IPS-15b (cell line): ENCODE results near the gene PAN2.
A peak's percentile ranks its signal among the peaks of the same experiment; 100 is the strongest.

Source experiments
- H3K27me3 ChIP-seq: one replicate; pipeline ENCODE4 v1.6.1; 2013; ENCODE audit warnings: low read length; ENCODE audit not compliant: control insufficient read depth, insufficient read depth
- H3K36me3 ChIP-seq: one replicate; pipeline ENCODE4 v1.6.1; 2013; ENCODE audit warnings: low read length; ENCODE audit not compliant: control insufficient read depth, insufficient read depth
- H3K4me1 ChIP-seq: one replicate; pipeline ENCODE4 v1.6.1; 2013; ENCODE audit warnings: mild to moderate bottlenecking, low read length; ENCODE audit not compliant: control insufficient read depth, insufficient read depth
- H3K4me3 ChIP-seq: one replicate; pipeline ENCODE4 v1.5.1; 2013; ENCODE audit warnings: low read depth, low read length
- H3K9ac ChIP-seq: one replicate; pipeline ENCODE4 v1.6.1; 2013; ENCODE audit warnings: low read depth, mild to moderate bottlenecking, low read length
- H3K9me3 ChIP-seq: one replicate; pipeline ENCODE4 v1.6.1; 2013; ENCODE audit warnings: mild to moderate bottlenecking, low read length; ENCODE audit not compliant: control insufficient read depth, insufficient read depth

PAN2 gene, protein sequence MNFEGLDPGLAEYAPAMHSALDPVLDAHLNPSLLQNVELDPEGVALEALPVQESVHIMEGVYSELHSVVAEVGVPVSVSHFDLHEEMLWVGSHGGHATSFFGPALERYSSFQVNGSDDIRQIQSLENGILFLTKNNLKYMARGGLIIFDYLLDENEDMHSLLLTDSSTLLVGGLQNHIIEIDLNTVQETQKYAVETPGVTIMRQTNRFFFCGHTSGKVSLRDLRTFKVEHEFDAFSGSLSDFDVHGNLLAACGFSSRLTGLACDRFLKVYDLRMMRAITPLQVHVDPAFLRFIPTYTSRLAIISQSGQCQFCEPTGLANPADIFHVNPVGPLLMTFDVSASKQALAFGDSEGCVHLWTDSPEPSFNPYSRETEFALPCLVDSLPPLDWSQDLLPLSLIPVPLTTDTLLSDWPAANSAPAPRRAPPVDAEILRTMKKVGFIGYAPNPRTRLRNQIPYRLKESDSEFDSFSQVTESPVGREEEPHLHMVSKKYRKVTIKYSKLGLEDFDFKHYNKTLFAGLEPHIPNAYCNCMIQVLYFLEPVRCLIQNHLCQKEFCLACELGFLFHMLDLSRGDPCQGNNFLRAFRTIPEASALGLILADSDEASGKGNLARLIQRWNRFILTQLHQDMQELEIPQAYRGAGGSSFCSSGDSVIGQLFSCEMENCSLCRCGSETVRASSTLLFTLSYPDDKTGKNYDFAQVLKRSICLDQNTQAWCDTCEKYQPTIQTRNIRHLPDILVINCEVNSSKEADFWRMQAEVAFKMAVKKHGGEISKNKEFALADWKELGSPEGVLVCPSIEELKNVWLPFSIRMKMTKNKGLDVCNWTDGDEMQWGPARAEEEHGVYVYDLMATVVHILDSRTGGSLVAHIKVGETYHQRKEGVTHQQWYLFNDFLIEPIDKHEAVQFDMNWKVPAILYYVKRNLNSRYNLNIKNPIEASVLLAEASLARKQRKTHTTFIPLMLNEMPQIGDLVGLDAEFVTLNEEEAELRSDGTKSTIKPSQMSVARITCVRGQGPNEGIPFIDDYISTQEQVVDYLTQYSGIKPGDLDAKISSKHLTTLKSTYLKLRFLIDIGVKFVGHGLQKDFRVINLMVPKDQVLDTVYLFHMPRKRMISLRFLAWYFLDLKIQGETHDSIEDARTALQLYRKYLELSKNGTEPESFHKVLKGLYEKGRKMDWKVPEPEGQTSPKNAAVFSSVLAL

DNA sequence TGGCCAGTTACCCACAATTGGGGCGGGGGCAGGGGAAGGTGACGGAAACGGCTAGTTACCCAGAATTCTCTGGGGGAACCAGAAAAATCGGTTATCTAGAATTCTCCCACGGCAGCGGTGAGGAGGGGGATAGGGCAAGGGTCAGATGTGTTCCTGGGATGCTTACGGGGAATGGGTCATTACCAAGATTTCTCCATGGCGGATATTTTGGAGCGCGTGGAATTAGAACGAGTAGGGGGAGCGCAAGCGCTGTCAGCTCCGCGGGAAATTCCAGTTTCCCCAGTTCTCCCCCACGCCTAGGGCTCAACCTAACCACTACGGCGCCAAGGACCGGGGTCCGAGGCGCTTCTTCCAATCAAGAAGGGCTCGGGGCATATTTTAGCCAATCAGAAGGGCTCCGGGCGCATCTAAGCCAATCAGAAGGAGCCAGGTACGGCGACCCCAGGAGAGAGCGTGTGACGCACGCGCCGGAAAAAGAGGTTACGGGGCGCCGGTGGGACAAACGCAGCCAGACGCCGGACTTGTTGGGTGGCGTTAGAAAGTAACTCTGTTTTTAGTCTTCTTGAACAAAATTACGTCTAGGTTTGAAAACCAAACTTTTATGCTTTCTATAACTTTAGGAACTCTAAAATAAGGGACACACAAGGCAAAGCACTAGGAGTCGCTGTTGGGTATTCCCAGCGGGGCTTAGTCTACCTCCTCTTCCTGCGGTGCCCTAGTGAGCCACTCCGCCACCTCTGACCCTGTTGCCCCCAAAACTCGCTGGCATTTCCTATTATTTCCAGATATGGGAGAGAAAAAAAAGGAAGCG is at the start of gene PAN2:
Gene PAN2 (minus strand): TSS at position 322 of the 811 bp plus-strand sequence. CDS start 906 bp downstream, outside the sequence.
- H3K4me1 ChIP-seq, result peaks cover 22% of the 10 kb centered on the region

DNA sequence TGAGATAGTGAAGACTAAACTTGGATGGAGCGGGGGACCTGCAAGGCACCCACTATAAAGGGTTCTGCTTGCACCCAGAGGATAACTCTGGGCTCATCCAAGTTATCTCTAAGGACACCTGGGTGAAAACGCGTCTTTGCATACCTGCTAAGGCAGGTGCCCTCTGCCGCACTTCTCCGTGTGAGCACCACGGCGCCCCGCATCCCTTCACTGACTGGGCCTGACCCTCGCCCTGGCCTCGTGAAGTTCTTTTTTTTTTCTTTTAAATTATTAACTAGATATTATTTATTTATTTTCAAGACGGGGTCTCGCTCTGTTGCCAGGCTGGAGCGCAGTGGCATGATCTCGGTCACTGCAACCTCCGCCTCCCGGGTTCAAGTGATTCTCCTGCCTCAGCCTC is 48.8 kb upstream of the PAN2 start:
- Histone ChIP-seq H3K36me3 (no peaks in the 10 kb centered on the region), H3K9ac (no peak overlapping the region), H3K4me3 (no peak overlapping the region), H3K9me3 (no peaks in the 10 kb centered on the region), H3K4me1 (peaks cover 2% of the 10 kb centered on the region), H3K27me3 (no peaks in the 10 kb centered on the region)

More for the DNA sequence above, at the start of gene PAN2:
- Histone ChIP-seq H3K27me3 (no peaks in the 10 kb centered on the region), H3K36me3 (no peaks in the 10 kb centered on the region), H3K9me3 (no peaks in the 10 kb centered on the region), H3K9ac (peak within 1 kb of the TSS; percentile 80), H3K4me3 (peak within 1 kb of the TSS; percentile 80)

DNA sequence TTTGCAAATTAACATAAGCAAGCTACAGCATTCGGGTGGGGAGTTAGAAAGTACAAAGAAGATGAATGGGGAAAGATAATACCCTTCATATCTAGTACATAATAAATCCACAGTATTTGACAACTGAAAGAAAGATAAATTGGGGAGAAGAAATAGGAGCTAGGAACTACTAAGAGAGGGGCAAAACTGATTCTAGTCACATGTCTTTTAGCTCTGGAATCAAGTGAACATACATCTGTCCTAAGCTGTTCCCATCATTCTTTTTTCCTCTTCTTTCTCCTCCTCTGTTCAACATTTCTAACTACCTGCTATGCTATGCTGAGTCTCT is 44.2 kb upstream of the PAN2 start:
- Histone ChIP-seq H3K9me3 (no peaks in the 10 kb centered on the region), H3K36me3 (no peaks in the 10 kb centered on the region), H3K9ac (no peak overlapping the region), H3K4me1 (peaks cover 3% of the 10 kb centered on the region), H3K4me3 (no peak overlapping the region), H3K27me3 (no peaks in the 10 kb centered on the region)

DNA sequence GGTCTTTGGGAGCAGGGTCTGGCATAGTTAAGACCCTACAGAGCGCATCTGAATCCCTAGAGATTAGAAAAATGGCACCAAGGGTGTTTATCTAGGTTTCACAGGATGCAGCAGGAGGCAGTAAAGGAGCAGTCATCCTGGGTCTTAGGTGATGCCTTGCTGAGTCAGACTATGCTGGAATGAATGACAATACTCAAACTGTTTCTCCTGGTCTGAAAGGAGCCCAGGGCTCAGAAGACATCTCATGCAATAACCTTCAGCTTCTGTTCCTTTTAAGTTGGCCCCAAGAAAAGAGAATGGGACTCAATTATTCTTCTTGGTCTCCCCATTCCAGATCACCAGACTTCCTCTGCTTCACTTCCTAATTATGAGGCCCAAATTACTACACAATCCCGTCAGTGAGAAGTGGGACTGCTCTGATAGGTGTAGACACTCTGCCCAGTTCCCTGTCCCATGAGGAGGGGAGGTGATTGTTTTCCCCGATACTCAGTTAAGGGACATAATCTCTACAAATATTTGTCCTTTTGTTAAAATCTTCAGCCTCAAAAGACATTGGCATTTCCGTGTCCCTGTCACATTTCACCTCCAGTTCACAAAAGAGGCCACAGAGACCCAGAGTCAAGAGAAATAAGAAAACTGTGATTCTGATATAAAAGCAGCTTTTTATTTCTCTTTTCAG is 43.6 kb upstream of the PAN2 start:
- Histone ChIP-seq H3K4me3 (no peak overlapping the region), H3K9me3 (no peaks in the 10 kb centered on the region), H3K4me1 (peaks cover 3% of the 10 kb centered on the region), H3K27me3 (no peaks in the 10 kb centered on the region), H3K36me3 (no peaks in the 10 kb centered on the region), H3K9ac (no peak overlapping the region)

DNA sequence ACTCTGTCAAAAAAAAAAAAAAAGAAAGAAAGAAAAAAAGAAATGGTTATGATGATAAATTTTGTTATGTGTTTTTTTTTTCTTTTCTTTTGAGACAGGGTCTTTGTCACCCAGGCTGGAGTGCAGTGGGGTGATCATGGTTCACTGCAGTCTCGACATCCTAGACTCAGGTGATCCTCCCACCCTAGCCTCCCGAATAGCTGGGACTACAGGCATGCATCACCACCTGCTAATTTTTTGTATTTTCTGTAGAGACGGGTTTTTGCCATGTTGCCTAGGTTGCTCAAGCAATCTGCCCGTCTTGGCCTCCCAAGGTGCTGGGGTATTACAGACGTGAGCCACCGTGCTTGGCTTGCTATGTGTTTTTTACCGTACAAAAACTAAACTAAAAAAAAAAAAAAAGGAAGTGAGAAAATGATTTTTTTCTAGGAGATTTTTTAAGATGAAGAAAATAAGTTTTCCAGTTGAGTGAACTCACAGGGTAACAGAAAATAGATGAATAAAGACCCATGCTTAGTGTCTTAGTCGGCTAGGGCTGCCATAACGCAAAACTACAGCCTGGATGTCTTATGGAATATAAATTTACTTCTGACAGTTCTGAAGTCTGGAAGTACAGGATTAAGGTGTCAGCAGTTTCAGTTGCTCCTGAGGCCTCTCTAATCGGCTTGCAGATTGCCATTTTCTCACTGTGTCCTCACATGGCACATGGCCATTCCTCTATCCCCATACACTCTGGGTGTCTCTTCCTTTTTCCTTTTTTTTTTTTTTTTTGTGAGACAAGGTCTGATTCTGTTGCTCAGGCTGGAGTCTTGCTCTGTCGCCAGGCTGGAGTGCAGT is 42.0 kb upstream of the PAN2 start:
- Histone ChIP-seq H3K9me3 (no peaks in the 10 kb centered on the region), H3K27me3 (no peaks in the 10 kb centered on the region), H3K36me3 (no peaks in the 10 kb centered on the region), H3K9ac (no peak overlapping the region), H3K4me1 (peaks cover 3% of the 10 kb centered on the region), H3K4me3 (no peak overlapping the region)

DNA sequence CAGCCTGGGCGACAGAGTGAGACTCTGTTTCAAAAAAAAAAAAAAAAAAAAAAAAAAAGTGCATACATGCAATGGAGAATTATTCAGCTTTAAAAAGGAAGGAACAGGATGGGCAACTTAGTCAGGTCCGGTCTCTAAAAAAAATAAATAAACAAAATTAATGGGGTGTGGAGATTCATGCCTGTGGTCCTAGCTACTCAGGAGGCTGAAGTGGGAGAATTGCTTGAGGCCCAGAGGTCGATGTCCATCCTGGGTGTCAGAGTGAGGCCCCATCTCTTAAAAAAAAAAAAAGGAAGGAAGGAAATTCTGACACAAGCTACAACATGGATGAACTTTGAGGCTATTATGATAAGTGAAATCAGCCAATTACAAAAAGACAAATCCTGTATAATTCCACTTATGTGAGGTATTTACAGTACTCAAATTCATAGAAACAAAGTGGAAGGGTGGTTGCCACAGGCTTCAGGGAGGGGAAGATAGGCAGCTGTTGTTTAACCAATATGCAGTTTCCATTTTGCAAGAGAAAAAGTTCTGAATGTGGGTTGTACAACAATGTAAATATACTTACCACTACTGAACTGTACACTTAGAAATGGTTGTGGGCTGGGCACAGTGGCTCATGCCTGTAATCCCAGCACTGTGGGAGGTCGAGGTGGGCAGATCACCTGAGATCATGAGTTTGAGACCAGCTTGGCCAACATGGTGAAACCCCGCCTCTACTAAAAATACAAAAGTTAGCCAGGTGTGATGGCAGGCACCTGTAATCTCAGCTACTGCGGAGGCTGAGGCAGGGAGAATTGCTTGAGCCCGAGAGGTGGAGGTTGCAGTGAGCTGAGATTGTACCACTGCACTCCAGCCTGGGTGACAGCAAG is 41.2 kb upstream of the PAN2 start:
- H3K4me1 ChIP-seq, result peaks cover 3% of the 10 kb centered on the region
- no peaks in the 10 kb centered on the region for H3K36me3 ChIP-seq
- no peak overlapping the region for H3K9ac ChIP-seq
- H3K27me3 ChIP-seq, result no peaks in the 10 kb centered on the region
- H3K9me3 ChIP-seq, result no peaks in the 10 kb centered on the region
- H3K4me3 ChIP-seq, result no peak overlapping the region

DNA sequence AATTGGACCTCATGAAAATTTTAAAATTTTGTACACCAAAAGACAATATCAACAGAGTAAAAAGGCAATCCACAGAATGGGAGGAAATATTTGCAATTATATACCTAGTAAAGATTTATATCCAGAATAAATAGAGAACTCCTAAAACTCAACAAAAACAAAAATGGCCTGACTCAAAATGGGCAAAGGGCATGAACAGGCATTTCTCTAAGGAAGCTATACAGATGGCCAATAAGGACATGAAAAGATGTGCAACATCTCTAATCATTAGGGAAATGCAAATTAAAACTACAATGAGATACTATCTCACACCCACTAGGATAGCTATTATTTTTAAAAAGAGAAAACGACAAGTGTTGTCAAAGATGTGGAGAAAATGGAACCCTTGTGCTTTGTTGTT is 39.7 kb upstream of the PAN2 start:
- no peaks in the 10 kb centered on the region for H3K9me3 ChIP-seq
- H3K9ac ChIP-seq, result no peak overlapping the region
- H3K27me3 ChIP-seq, result no peaks in the 10 kb centered on the region
- peaks cover 3% of the 10 kb centered on the region for H3K4me1 ChIP-seq
- no peak overlapping the region for H3K4me3 ChIP-seq
- no peaks in the 10 kb centered on the region for H3K36me3 ChIP-seq

DNA sequence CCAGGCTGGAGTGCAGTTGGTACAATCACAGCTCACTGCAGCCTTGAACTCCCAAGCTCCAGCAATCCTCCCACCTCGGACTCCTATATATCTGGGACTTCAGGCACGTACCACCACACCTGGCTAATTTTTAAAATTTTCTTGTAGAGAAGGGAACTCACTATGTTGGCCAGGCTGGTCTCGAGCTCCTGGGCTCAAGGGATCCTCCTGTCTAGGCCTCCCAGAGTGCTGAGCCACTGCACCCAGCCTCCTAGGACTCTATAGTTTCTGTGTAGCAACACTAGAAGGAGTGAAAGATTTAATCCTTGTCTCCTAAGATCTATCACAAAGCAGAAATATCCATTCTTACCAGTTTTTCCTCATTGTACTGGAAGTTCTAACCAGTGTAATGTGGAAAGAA is 33.1 kb upstream of the PAN2 start:
- Histone ChIP-seq H3K9ac (no peak overlapping the region), H3K4me1 (no peaks in the 10 kb centered on the region), H3K27me3 (no peaks in the 10 kb centered on the region), H3K36me3 (no peaks in the 10 kb centered on the region), H3K9me3 (no peaks in the 10 kb centered on the region), H3K4me3 (no peak overlapping the region)

DNA sequence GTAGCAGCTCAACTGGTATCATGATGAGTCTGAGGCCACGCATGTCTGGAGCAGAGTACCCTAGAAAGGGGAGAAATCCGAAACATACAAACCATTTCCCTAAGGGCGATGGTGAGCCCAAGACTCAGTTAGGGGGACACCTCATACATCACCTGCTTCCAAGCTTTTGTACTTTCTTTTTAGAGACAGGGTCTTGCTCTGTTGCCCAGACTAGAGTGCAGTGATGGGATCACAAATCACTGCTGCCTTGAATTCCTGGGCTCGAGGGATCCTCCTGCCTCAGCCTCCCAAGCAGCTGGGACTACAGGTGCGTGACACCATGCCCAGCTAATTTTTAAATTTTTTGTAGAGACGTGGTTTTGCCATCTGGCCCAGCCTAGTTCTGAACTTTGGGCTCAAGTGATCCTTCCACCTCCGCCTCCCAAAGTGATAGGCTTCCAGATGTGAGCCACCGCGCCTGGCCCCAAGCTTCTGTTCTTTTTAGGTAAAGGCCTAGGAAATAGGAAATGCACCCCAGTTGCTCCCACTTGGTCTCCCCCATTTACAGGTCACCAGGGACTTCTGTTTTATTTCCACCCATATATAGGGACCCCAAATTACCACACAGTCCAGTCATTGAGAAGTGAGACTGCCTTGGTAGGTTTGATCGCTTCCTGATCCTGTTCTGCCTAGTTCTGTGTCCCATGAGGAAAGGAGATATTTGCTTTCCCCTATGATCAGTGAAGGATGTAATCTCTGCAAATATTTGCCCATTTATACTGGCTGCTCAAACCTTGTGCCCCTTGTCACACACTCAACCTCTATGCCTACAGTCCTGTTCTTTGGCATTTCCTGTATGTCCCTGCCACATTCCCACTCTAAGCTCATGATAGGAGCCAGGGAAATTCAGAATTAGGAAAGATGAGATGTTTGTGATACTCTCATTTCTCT is 28.6 kb upstream of the PAN2 start, which contains the start of gene APOF:
Gene APOF (minus strand): TSS at position 728 of the 930 bp plus-strand sequence. CDS start 112 bp downstream, at position 616.
- Histone ChIP-seq H3K36me3 (no peaks in the 10 kb centered on the region), H3K9ac (no peak within 1 kb of the TSS), H3K9me3 (no peaks in the 10 kb centered on the region), H3K4me3 (no peak within 1 kb of the TSS), H3K27me3 (no peaks in the 10 kb centered on the region), H3K4me1 (peaks cover 11% of the 10 kb centered on the region)
